Activated CD8-positive, alpha-beta memory T cell treated with anti-CD3 and anti-CD28 coated beads, Interleukin-2, amount 50 U/mL, for 24 hours (primary cell): Measurements from ENCODE around the gene GLRA2.

Source experiments
- DNase-seq: peaks from one replicate; pipeline ENCODE4 v3.0.0-alpha.2; 2020; ENCODE audit errors: extremely low read depth

GLRA2 gene

GRCh38 chrX:14700982-14701381 lies 171.6 kb downstream of the GLRA2 start:
- no peak for DNase-seq

GRCh38 chrX:14702145-14702544 lies 172.8 kb downstream of the GLRA2 start:
- no peak for DNase-seq

- DNase-seq = no peak
Measured at GRCh38 chrX:14712096-14712495, 182.8 kb downstream of the GLRA2 start.

- DNase-seq = no peak
Measured at GRCh38 chrX:14717949-14718348, 188.6 kb downstream of the GLRA2 start.

- DNase-seq = no peak
Measured at GRCh38 chrX:14718403-14718802, 189.1 kb downstream of the GLRA2 start.

GRCh38 chrX:14729058-14729457 lies 199.7 kb downstream of the GLRA2 start:
- no peak for DNase-seq

GRCh38 chrX:14738643-14739042 lies 209.3 kb downstream of the GLRA2 start:
- no peak for DNase-seq

- DNase-seq = no peak
Measured at GRCh38 chrX:14753441-14753840, 224.1 kb downstream of the GLRA2 start.

- no peak for DNase-seq
Measured at GRCh38 chrX:14758029-14758491, 228.7 kb downstream of the GLRA2 start.

GRCh38 chrX:14775416-14775815 lies 246.1 kb downstream of the GLRA2 start:
- DNase-seq = no peak

- no peak for DNase-seq
Measured at GRCh38 chrX:14776901-14777300, 247.6 kb downstream of the GLRA2 start.

GRCh38 chrX:14777525-14777924 lies 248.2 kb downstream of the GLRA2 start:
- no peak for DNase-seq

GRCh38 chrX:14779580-14779979 lies 250.2 kb downstream of the GLRA2 start:
- DNase-seq = no peak
